K562 (cell line): ENCODE measurements around the gene GAB1. TPM values are rescaled to one million over a fixed set of nuclear protein-coding genes. Genes with fewer than 3 reads are reported as not detected.

Experiments used
- ATAC-seq: fragments of 200-7000 bp; cut with Tn5 transposase; 3 replicates; pipeline ENCODE4 v1.9.1; 2020; ENCODE audit warnings: moderate library complexity
- BruUV-seq: library from RNA; stranded (reverse); fragments of 400-500 nt; replicated peaks from 2 replicates; lab custom pipeline; 2021; lab: Mats Ljungman, UMichigan
- CTCF ChIA-PET: fragments of 300-600 bp; formaldehyde crosslinking; extraction: SDS; loops from one replicate; lab custom pipeline; 2021; ENCODE audit warnings: low intra/inter-chr PET ratio; lab: Yijun Ruan, JAX
- POLR2A ChIA-PET: fragments of 300-600, 350-650 bp; sonication (Branson Sonifier 250); formaldehyde crosslinking; extraction: SDS; loops from one replicate; lab custom pipeline; 2021; ENCODE audit warnings: antibody characterized with exemption, inconsistent platforms; lab: Yijun Ruan, JAX
- DNase-seq, 4 experiments: peaks; one replicate each; pipeline versions ENCODE4 v3.0.0 to v3.0.0-alpha.2; 2011 to 2018; ENCODE audit warnings: low spot score in 3 of 4, mixed read lengths in 3 of 4; ENCODE audit errors: extremely low read depth in 1 of 4
- FAIRE-seq: peaks from 2 replicates; lab custom pipeline; 2011; peaks lifted over from hg19 to GRCh38; lab: Jason Lieb, UNC
- H2AFZ ChIP-seq: 2 replicates; pipeline ENCODE4 v1.6.0; 2011; ENCODE audit warnings: low read depth, low read length, control low read depth, inconsistent platforms
- H3K27ac ChIP-seq: fragments of 200-600 bp; 3 replicates; pipeline ENCODE4 v1.8.0; 2011; ENCODE audit warnings: low read depth, mild to moderate bottlenecking, control low read depth, inconsistent platforms, low read length, moderate library complexity, mixed read lengths; ENCODE audit errors: extremely low read depth
- H3K27me3 ChIP-seq, 2 experiments: fragments of 300-600 bp in 1 of 2; 2 replicates in 1 of 2; 3 replicates in 1 of 2; pipeline versions ENCODE4 v1.6.0 to v1.8.0; 2011; ENCODE audit warnings: inconsistent platforms in 2 of 2, low read length in 2 of 2, mild to moderate bottlenecking in 1 of 2, mixed read lengths in 1 of 2, moderate library complexity in 1 of 2; ENCODE audit not compliant: control insufficient read depth in 2 of 2, insufficient read depth in 2 of 2
- H3K36me3 ChIP-seq: fragments of 300-600 bp; 3 replicates; pipeline ENCODE4 v1.8.0; 2011; ENCODE audit warnings: mild to moderate bottlenecking, low read length, inconsistent platforms; ENCODE audit not compliant: control insufficient read depth, insufficient read depth
- H3K4me1 ChIP-seq, 2 experiments: fragments of 200-600 bp in 1 of 2; replicated peaks in 1 of 2; 2 replicates in 1 of 2; 3 replicates in 1 of 2; pipeline versions ENCODE4 v1.5.1 to v1.8.0; 2011; ENCODE audit warnings: inconsistent platforms in 2 of 2, low read length in 2 of 2, mild to moderate bottlenecking in 1 of 2, mixed read lengths in 1 of 2, moderate library complexity in 1 of 2; ENCODE audit not compliant: control insufficient read depth in 2 of 2, insufficient read depth in 2 of 2
- H3K4me2 ChIP-seq: 2 replicates; pipeline ENCODE4 v1.6.1; 2011; ENCODE audit warnings: low read length, control low read depth, inconsistent platforms, mixed read lengths; ENCODE audit not compliant: insufficient read depth
- H3K4me3 ChIP-seq: fragments of 200-600 bp; sonication (generic), shearing (Covaris generic); 2 replicates; pipeline ENCODE4 v1.5.1; 2016; ENCODE audit warnings: control low read depth, inconsistent platforms
- H3K79me2 ChIP-seq: fragments of 200-600 bp; 3 replicates; pipeline ENCODE4 v1.8.0; 2011; ENCODE audit warnings: low read length, inconsistent platforms; ENCODE audit not compliant: control insufficient read depth, insufficient read depth
- H3K9ac ChIP-seq, 2 experiments: 2 replicates each; pipeline versions ENCODE4 v1.6.0 to v1.6.1; 2011; ENCODE audit warnings: low read depth in 2 of 2, low read length in 2 of 2, control low read depth in 1 of 2, inconsistent platforms in 1 of 2, mild to moderate bottlenecking in 1 of 2, mixed read lengths in 1 of 2; ENCODE audit not compliant: insufficient read depth in 1 of 2
- H3K9me1 ChIP-seq: one replicate; pipeline ENCODE4 v1.6.0; 2011; ENCODE audit warnings: inconsistent platforms, mild to moderate bottlenecking, low read length, moderate library complexity; ENCODE audit not compliant: control insufficient read depth, insufficient read depth
- H3K9me3 ChIP-seq: replicated peaks from 2 replicates; pipeline ENCODE4 v1.5.1; 2011; ENCODE audit warnings: low read depth, low read length, inconsistent platforms; ENCODE audit not compliant: control insufficient read depth, insufficient read depth
- H4K20me1 ChIP-seq: replicated peaks from 2 replicates; pipeline ENCODE4 v1.6.1; 2011; ENCODE audit warnings: low read length, inconsistent platforms, mixed read lengths; ENCODE audit not compliant: control insufficient read depth, insufficient read depth
- ADNP ChIP-seq: fragments of 200-800 bp; sonication (Bioruptor generic); IDR thresholded peaks from 2 replicates; pipeline ENCODE4 v1.6.1; 2016; ENCODE audit warnings: missing genetic modification characterization, missing compliant biosample characterization
- ATF4 ChIP-seq: fragments of 450-650 bp; formaldehyde crosslinking; IDR thresholded peaks from 2 replicates; pipeline ENCODE4 v1.4.0; 2022; ENCODE audit warnings: mild to moderate bottlenecking, moderate library complexity
- ATF6 ChIP-seq: sonication (generic); formaldehyde crosslinking; IDR thresholded peaks from 2 replicates; pipeline ENCODE4 v1.4.0; 2020; ENCODE audit warnings: mild to moderate bottlenecking, missing genetic modification reagents
- CREB3L1 ChIP-seq: fragments of 450-650 bp; IDR thresholded peaks from 2 replicates; pipeline ENCODE4 v1.6.1; 2014; ENCODE audit warnings: low read depth, mild to moderate bottlenecking, moderate library complexity, borderline replicate concordance
- CXXC5 ChIP-seq: fragments of 250-450 bp; sonication (Bioruptor Pico); IDR thresholded peaks from 2 replicates; pipeline ENCODE4 v1.8.0; 2022; ENCODE audit warnings: inconsistent platforms, mild to moderate bottlenecking, moderate library complexity
- DLX4 ChIP-seq: fragments of 250-450 bp; sonication (Bioruptor Pico); IDR thresholded peaks from 2 replicates; pipeline ENCODE4 v1.6.1; 2021; ENCODE audit warnings: mild to moderate bottlenecking
- GTF2F1 ChIP-seq: IDR thresholded peaks from 2 replicates; pipeline ENCODE4 v1.6.1; 2011; ENCODE audit warnings: low read depth, low read length, improper control_type of control experiment
- HEY1 ChIP-seq: fragments of 250-450 bp; sonication (Bioruptor Pico); IDR thresholded peaks from 2 replicates; pipeline ENCODE4 v1.5.0; 2020; ENCODE audit warnings: mild to moderate bottlenecking, moderate library complexity, borderline replicate concordance
- NFE2L1 ChIP-seq: fragments of 450-650 bp; IDR thresholded peaks from 2 replicates; pipeline ENCODE4 v1.6.1; 2016; ENCODE audit warnings: missing genetic modification characterization, low read depth, mild to moderate bottlenecking, missing compliant biosample characterization, moderate library complexity, borderline replicate concordance
- PHF20 ChIP-seq: fragments of 450-650 bp; IDR thresholded peaks from 2 replicates; pipeline ENCODE4 v1.6.1; 2018; ENCODE audit not compliant: partially characterized antibody
- SMAD2 ChIP-seq: fragments of 150-350 bp; IDR thresholded peaks from 2 replicates; pipeline ENCODE4 v1.6.1; 2014; ENCODE audit warnings: low read depth, mild to moderate bottlenecking, low read length
- TCF15 ChIP-seq: fragments of 250-450 bp; sonication (Bioruptor Pico); IDR thresholded peaks from 2 replicates; pipeline ENCODE4 v1.8.0; 2022; ENCODE audit warnings: moderate library complexity, mild to moderate bottlenecking, inconsistent platforms
- ZEB2 ChIP-seq: fragments of 450-650 bp; IDR thresholded peaks from 2 replicates; pipeline ENCODE4 v1.6.1; 2016
- ZNF239 ChIP-seq: fragments of 250-450 bp; sonication (Bioruptor Pico); IDR thresholded peaks from 2 replicates; pipeline ENCODE4 v1.4.0; 2020; ENCODE audit warnings: mild to moderate bottlenecking
- ZNF77 ChIP-seq: fragments of 250-450 bp; sonication (Bioruptor Pico); IDR thresholded peaks from 2 replicates; pipeline ENCODE4 v1.5.0; 2020
- WGBS: fragments of 100-300 bp; shearing (Covaris generic); methylation state at CpG from one replicate; pipeline ENCODE4 v1.1.6; 2016; ENCODE audit warnings: low coverage, mixed read lengths; ENCODE audit not compliant: insufficient coverage; ENCODE audit errors: missing lambda C conversion rate; 5-methylcytosine and 5-hydroxymethylcytosine counted together
- in situ Hi-C: fragments of 300-500 bp; cut with MboI; formaldehyde crosslinking; loops from 4 replicates; pipeline ENCODE4 v1.15.0; 2018; ENCODE audit warnings: inconsistent platforms, mixed read lengths
- intact Hi-C: fragments of 100-400 bp; cut with micrococcal nuclease; formaldehyde crosslinking; loops from 2 replicates; pipeline ENCODE4 v1.14.2; 2022
- polyA plus RNA-seq, 8 experiments: library from polyadenylated mRNA; depleted of rRNA in 4 of 8; stranded (reverse) in 5 of 8; unstranded in 3 of 8; fragments of >200 nt; fragmentation: Nextera tagmentation in 2 of 8; fragmentation: Illumina TruSeq in 1 of 8; extraction: Ambion mirVana in 2 of 8; extraction: Trizol in 1 of 8; gene quantifications; 2 replicates each; pipeline versions ENCODE4 v1.2.1 to v1.2.3, GENCODE V29; 2011 to 2014; ENCODE audit warnings: inconsistent platforms in 1 of 8, missing spikeins in 1 of 8
- total RNA-seq, 7 experiments: library from RNA; depleted of rRNA in 6 of 7; stranded (reverse); fragments of >200 nt in 6 of 7; fragmentation: Illumina TruSeq in 2 of 7; extraction: Trizol in 2 of 7; gene quantifications; 2 replicates each; pipeline versions ENCODE4 v1.2.1 to v1.2.3, GENCODE V29; 2011 to 2021; ENCODE audit warnings: low replicate concordance in 1 of 7

The GAB1 gene
- total and polyA plus RNA-seq, 9 of the 15 experiments (the other 6 are each of a cell fraction or from before 2014, with no cell fraction given), result 1.3 to 14.6 (median 7.5) TPM

GRCh38 chr4:143417679-143418403, 81.2 kb downstream of the GAB1 start:
- FAIRE-seq, result no peak
- 82% methylated on average over 12 of the region's 12 CpGs for WGBS
- H3K9ac ChIP-seq, result no peak overlapping the region

More at GRCh38 chr4:143417679-143418403, 81.2 kb downstream of the GAB1 start:
- no peaks in the 10 kb centered on the region for H3K27me3 ChIP-seq
- H3K36me3 ChIP-seq, result peaks cover 12% of the 10 kb centered on the region; the same call in 2 of the 3 replicates
- no peaks in the 10 kb centered on the region for H3K4me1 ChIP-seq
- POLR2A ChIA-PET, result no interaction called here
- H3K9me3 ChIP-seq, result no peaks in the 10 kb centered on the region
- ATAC-seq, result no peak
- H2AFZ ChIP-seq, result no peak overlapping the region
- TF ChIP-seq ATF6 (CRISPR knock-in tag), result no peak
- no peak for TF ChIP-seq GTF2F1
- no peak for TF ChIP-seq TCF15 (CRISPR knock-in tag)
- TF ChIP-seq ADNP (tag), result no peak
- TF ChIP-seq CXXC5, result no peak
- no peak for TF ChIP-seq ZNF77
- TF ChIP-seq PHF20, result no peak
- no peak for TF ChIP-seq ZEB2
- no peak for TF ChIP-seq HEY1
- no peak for TF ChIP-seq NFE2L1 (tag)
- TF ChIP-seq DLX4 (CRISPR knock-in tag), result no peak
- no peak for TF ChIP-seq ZNF239
- TF ChIP-seq ATF4 (CRISPR knock-in tag), result no peak
- TF ChIP-seq CREB3L1, result no peak
- no peak for TF ChIP-seq SMAD2
- CTCF ChIA-PET, result no interaction called here
- DNase-seq, result no peak
- H3K4me3 ChIP-seq, result no peak overlapping the region
- H3K4me2 ChIP-seq, result no peak overlapping the region
- in situ Hi-C loops, result no loop called here
- no peak overlapping the region for H3K27ac ChIP-seq
- intact Hi-C loops, result no loop called here
- no TSS peak for BruUV-seq
- no peaks in the 10 kb centered on the region for H3K9me1 ChIP-seq
- no peaks in the 10 kb centered on the region; the same call in 2 of the 3 replicates for H3K79me2 ChIP-seq
- H4K20me1 ChIP-seq, result no peaks in the 10 kb centered on the region
